Limb (tissue), 2 donors: Measurements from ENCODE around the gene ELP6.

ENCODE experiments used
- DNase-seq, 2 donors: peaks; one replicate each; pipeline ENCODE4 v3.0.0-alpha.2; 2016; ENCODE audit errors: extremely low spot score in 2 of 2

ELP6 gene

GRCh38 chr3:47513125-47513929 lies at the start of gene ELP6:
Gene ELP6 (minus strand): TSS chr3:47513712. CDS start chr3:47513590, 122 bp downstream.
- DNase-seq, result peak; percentile 97 to 98

GRCh38 chr3:47556351-47556750 lies 42.8 kb upstream of the ELP6 start:
- no peak for DNase-seq

- DNase-seq, result no peak
These were observed 40.8 kb upstream of the ELP6 start for GRCh38 chr3:47554335-47554734.

- no peak for DNase-seq
These were observed 39.9 kb upstream of the ELP6 start for GRCh38 chr3:47553407-47553806.

GRCh38 chr3:47542471-47543173 lies 29.1 kb upstream of the ELP6 start:
- peak in 1 of 2 donors; percentile 53 for DNase-seq

- no peak for DNase-seq
These were observed 28.1 kb upstream of the ELP6 start for GRCh38 chr3:47541583-47542108.

GRCh38 chr3:47540281-47540680 lies 26.8 kb upstream of the ELP6 start:
- DNase-seq, result no peak

- no peak for DNase-seq
These were observed 23.5 kb upstream of the ELP6 start for GRCh38 chr3:47536967-47537366.

GRCh38 chr3:47536221-47536891 lies 22.8 kb upstream of the ELP6 start:
- DNase-seq, result no peak

GRCh38 chr3:47533996-47534454 lies 20.5 kb upstream of the ELP6 start:
- no peak for DNase-seq

GRCh38 chr3:47533481-47533880 lies 20.0 kb upstream of the ELP6 start:
- DNase-seq, result no peak

- DNase-seq, result no peak
These were observed 14.6 kb upstream of the ELP6 start for GRCh38 chr3:47527952-47528725.

GRCh38 chr3:47525617-47526016 lies 12.1 kb upstream of the ELP6 start:
- DNase-seq, result no peak

GRCh38 chr3:47523310-47524073 lies 10.0 kb upstream of the ELP6 start:
- no peak for DNase-seq

GRCh38 chr3:47522082-47522987 lies 8.8 kb upstream of the ELP6 start:
- peak; percentile 87 to 90 for DNase-seq

GRCh38 chr3:47520756-47521155 lies 7.2 kb upstream of the ELP6 start:
- DNase-seq, result no peak

GRCh38 chr3:47517937-47518336 lies 4.4 kb upstream of the ELP6 start:
- no peak for DNase-seq

GRCh38 chr3:47515864-47516319 lies 2.4 kb upstream of the ELP6 start:
- no peak for DNase-seq

- no peak for DNase-seq
These were observed 1.6 kb upstream of the ELP6 start for GRCh38 chr3:47515100-47515499.
